ENCODE data around the gene DNM1L.

DNM1L gene

GRCh38 chr12:32662665-32663064 is 16.4 kb upstream of the DNM1L start:
- TF ChIP-seq EZH2phosphoT487 (IDR thresholded peaks at IDR 0.05; ENCODE audit: borderline replicate concordance) (no peak), CTCF (conservative IDR thresholded peaks at IDR 0.05; ENCODE audit: low read length) (no peak)
- H4K20me1 ChIP-seq (ENCODE audit: insufficient read depth, low read length, poor library complexity, severe bottlenecking), result no peaks in the 10 kb centered on the region
- H3K4me2 ChIP-seq (ENCODE audit: low read depth, low read length, poor library complexity, severe bottlenecking), result no peak overlapping the region
- no peaks in the 10 kb centered on the region for H3F3A ChIP-seq (ENCODE audit: low read depth)
- no peak overlapping the region for H2AFZ ChIP-seq (ENCODE audit: low read length)
- H3K4me1 ChIP-seq (ENCODE audit: insufficient read depth, low read length, poor library complexity, severe bottlenecking), result no peaks in the 10 kb centered on the region
- H3K9me3 ChIP-seq (ENCODE audit: insufficient read depth, low read depth, low read length), result no peaks in the 10 kb centered on the region
- no peaks in the 10 kb centered on the region for H3K27me3 ChIP-seq (ENCODE audit: insufficient read depth, low read length, poor library complexity, severe bottlenecking)
- no peaks in the 10 kb centered on the region for H3K79me2 ChIP-seq (ENCODE audit: insufficient read depth, low read length)
- no peaks in the 10 kb centered on the region for H3K36me3 ChIP-seq (ENCODE audit: insufficient read depth, low read length)
- H3K4me3 ChIP-seq (ENCODE audit: low read length, poor library complexity, severe bottlenecking), result no peak overlapping the region
- no peak overlapping the region for H3K9ac ChIP-seq (ENCODE audit: low read depth, low read length, poor library complexity, severe bottlenecking)
- no peaks in the 10 kb centered on the region for H3K9me2 ChIP-seq (replicated peaks; ENCODE audit: low read depth, low read length)

GRCh38 chr12:32666018-32666417 is 13.1 kb upstream of the DNM1L start:
- Histone ChIP-seq H3K4me2 (ENCODE audit: low read depth, low read length, poor library complexity, severe bottlenecking) (no peak overlapping the region), H3K79me2 (ENCODE audit: insufficient read depth, low read length) (no peaks in the 10 kb centered on the region), H3K9ac (ENCODE audit: low read depth, low read length, poor library complexity, severe bottlenecking) (no peak overlapping the region), H3K36me3 (ENCODE audit: insufficient read depth, low read length) (no peaks in the 10 kb centered on the region), H3F3A (ENCODE audit: low read depth) (no peaks in the 10 kb centered on the region), H3K9me2 (replicated peaks; ENCODE audit: low read depth, low read length) (no peaks in the 10 kb centered on the region), H3K4me1 (ENCODE audit: insufficient read depth, low read length, poor library complexity, severe bottlenecking) (no peaks in the 10 kb centered on the region), H3K27me3 (ENCODE audit: insufficient read depth, low read length, poor library complexity, severe bottlenecking) (no peaks in the 10 kb centered on the region), H2AFZ (ENCODE audit: low read length) (no peak overlapping the region), H3K9me3 (ENCODE audit: insufficient read depth, low read depth, low read length) (no peaks in the 10 kb centered on the region), H4K20me1 (ENCODE audit: insufficient read depth, low read length, poor library complexity, severe bottlenecking) (no peaks in the 10 kb centered on the region), H3K4me3 (ENCODE audit: low read length, poor library complexity, severe bottlenecking) (no peak overlapping the region)
- TF ChIP-seq CTCF (conservative IDR thresholded peaks at IDR 0.05; ENCODE audit: low read length) (no peak), EZH2phosphoT487 (IDR thresholded peaks at IDR 0.05; ENCODE audit: borderline replicate concordance) (no peak)

- Histone ChIP-seq H2AFZ (ENCODE audit: low read length) (no peak overlapping the region), H3K27me3 (ENCODE audit: insufficient read depth, low read length, poor library complexity, severe bottlenecking) (no peaks in the 10 kb centered on the region), H3K9me3 (ENCODE audit: insufficient read depth, low read depth, low read length) (no peaks in the 10 kb centered on the region), H3K36me3 (ENCODE audit: insufficient read depth, low read length) (no peaks in the 10 kb centered on the region), H3K9me2 (replicated peaks; ENCODE audit: low read depth, low read length) (no peaks in the 10 kb centered on the region), H3F3A (ENCODE audit: low read depth) (no peaks in the 10 kb centered on the region), H3K79me2 (ENCODE audit: insufficient read depth, low read length) (no peaks in the 10 kb centered on the region), H3K4me1 (ENCODE audit: insufficient read depth, low read length, poor library complexity, severe bottlenecking) (no peaks in the 10 kb centered on the region), H3K9ac (ENCODE audit: low read depth, low read length, poor library complexity, severe bottlenecking) (no peak overlapping the region), H3K4me3 (ENCODE audit: low read length, poor library complexity, severe bottlenecking) (no peak overlapping the region), H3K4me2 (ENCODE audit: low read depth, low read length, poor library complexity, severe bottlenecking) (no peak overlapping the region), H4K20me1 (ENCODE audit: insufficient read depth, low read length, poor library complexity, severe bottlenecking) (no peaks in the 10 kb centered on the region)
- TF ChIP-seq EZH2phosphoT487 (IDR thresholded peaks at IDR 0.05; ENCODE audit: borderline replicate concordance), result no peak
- no peak for TF ChIP-seq CTCF (conservative IDR thresholded peaks at IDR 0.05; ENCODE audit: low read length)
Observed at GRCh38 chr12:32669584-32669983, 9.5 kb upstream of the DNM1L start.
